SU-DHL-6 (cell line): Measurements from ENCODE around the gene POLR1D.

Experiments
- H2AFZ ChIP-seq: fragments of 200-600 bp; sonication (generic); 2 replicates; pipeline ENCODE4 v1.6.1; 2014; ENCODE audit warnings: low read depth, mild to moderate bottlenecking, moderate library complexity, mixed read lengths, antibody characterized with exemption, low read length; ENCODE audit not compliant: severe bottlenecking
- H3F3A ChIP-seq: fragments of 200-600 bp; shearing (Covaris generic); 2 replicates; pipeline ENCODE4 v1.6.0; 2016; ENCODE audit warnings: antibody characterized with exemption, mild to moderate bottlenecking; ENCODE audit not compliant: insufficient read depth
- H3K27ac ChIP-seq: fragments of 200-600 bp; sonication (generic); 2 replicates; pipeline ENCODE4 v1.5.1; 2016; ENCODE audit warnings: low read depth, mild to moderate bottlenecking, low read length, moderate library complexity, mixed read lengths
- H3K27me3 ChIP-seq: fragments of 200-600 bp; sonication (generic), shearing (Covaris generic); 2 replicates; pipeline ENCODE4 v1.6.0; 2014; ENCODE audit warnings: mild to moderate bottlenecking, low read length
- H3K36me3 ChIP-seq: fragments of 200-600 bp; sonication (generic); 2 replicates; pipeline ENCODE4 v1.6.1; 2014; ENCODE audit warnings: mild to moderate bottlenecking, low read length, mixed read lengths
- H3K4me2 ChIP-seq: fragments of 300-600, 200-600 bp; shearing (Covaris generic), sonication (generic); 2 replicates; pipeline ENCODE4 v1.6.0; 2014; ENCODE audit warnings: low read length, low read depth, mild to moderate bottlenecking; ENCODE audit not compliant: poor library complexity, severe bottlenecking
- H3K4me3 ChIP-seq: fragments of 200-600 bp; sonication (generic); 2 replicates; pipeline ENCODE4 v1.5.1; 2014; ENCODE audit warnings: antibody characterized with exemption, low read length, mild to moderate bottlenecking, mixed read lengths; ENCODE audit not compliant: insufficient read depth, poor library complexity, severe bottlenecking
- H3K79me2 ChIP-seq: fragments of 200-600 bp; sonication (generic); 2 replicates; pipeline ENCODE4 v1.6.1; 2014; ENCODE audit warnings: mild to moderate bottlenecking, low read length, moderate library complexity; ENCODE audit not compliant: insufficient read depth
- H3K9ac ChIP-seq: fragments of 200-600 bp; sonication (generic); 2 replicates; pipeline ENCODE4 v1.7.0; 2014; ENCODE audit warnings: mild to moderate bottlenecking, low read length
- H3K9me2 ChIP-seq: fragments of 200-600 bp; sonication (generic); replicated peaks from 2 replicates; pipeline ENCODE4 v1.6.1; 2014; ENCODE audit warnings: low read length; ENCODE audit not compliant: insufficient read depth
- H3K9me3 ChIP-seq: fragments of 200-600 bp; sonication (generic); 2 replicates; pipeline ENCODE4 v1.6.1; 2014; ENCODE audit warnings: low read length, mixed read lengths; ENCODE audit not compliant: insufficient read depth
- H4K20me1 ChIP-seq: fragments of 200-600 bp; sonication (generic); 2 replicates; pipeline ENCODE4 v1.6.1; 2014; ENCODE audit warnings: low read depth, mild to moderate bottlenecking, antibody characterized with exemption, low read length, moderate library complexity, mixed read lengths
- CTCF ChIP-seq: fragments of 200-600 bp; sonication (generic); IDR thresholded peaks from one replicate; pipeline ENCODE4 v1.5.1; 2017; ENCODE audit warnings: antibody characterized with exemption, mild to moderate bottlenecking, low read length, moderate library complexity; ENCODE audit not compliant: insufficient read depth, poor library complexity, severe bottlenecking
- EZH2phosphoT487 ChIP-seq: fragments of 200-600 bp; sonication (generic), shearing (Covaris generic); conservative IDR thresholded peaks from 2 replicates; pipeline ENCODE4 v1.6.1; 2018; ENCODE audit warnings: mild to moderate bottlenecking, antibody characterized with exemption, low read length, moderate library complexity, mixed read lengths

POLR1D gene

GRCh38 chr13:27639186-27639585 is 17.5 kb downstream of the POLR1D start:
- TF ChIP-seq EZH2phosphoT487 (no peak), CTCF (no peak)
- Histone ChIP-seq H3K27ac (no peak overlapping the region), H3K27me3 (no peaks in the 10 kb centered on the region), H3K9me2 (no peaks in the 10 kb centered on the region), H2AFZ (no peak overlapping the region), H3K79me2 (peaks cover 84% of the 10 kb centered on the region), H3K9ac (no peak overlapping the region), H3K9me3 (no peaks in the 10 kb centered on the region), H3K4me3 (no peak overlapping the region), H3K36me3 (no peaks in the 10 kb centered on the region), H3K4me2 (no peak overlapping the region), H3F3A (no peaks in the 10 kb centered on the region), H4K20me1 (0 out of 2 replicates have a peak, but pooled peaks cover 4% of the 10 kb centered on the region)

GRCh38 chr13:27641711-27642502 is 20.2 kb downstream of the POLR1D start:
- no peaks in the 10 kb centered on the region for H3K9me2 ChIP-seq
- H3K27ac ChIP-seq = no peak overlapping the region
- TF ChIP-seq CTCF (no peak), EZH2phosphoT487 (no peak)
- no peak overlapping the region for H3K9ac ChIP-seq
- H3K9me3 ChIP-seq = no peaks in the 10 kb centered on the region
- no peak overlapping the region for H2AFZ ChIP-seq
- 0 out of 2 replicates have a peak, but pooled peaks cover 4% of the 10 kb centered on the region for H4K20me1 ChIP-seq
- peaks cover 89% of the 10 kb centered on the region for H3K79me2 ChIP-seq
- no peak overlapping the region for H3K4me3 ChIP-seq
- H3K36me3 ChIP-seq = peaks cover 2% of the 10 kb centered on the region; the same call in 1 of the 2 replicates
- H3K4me2 ChIP-seq = no peak overlapping the region
- H3F3A ChIP-seq = no peaks in the 10 kb centered on the region
- no peaks in the 10 kb centered on the region for H3K27me3 ChIP-seq

- no peaks in the 10 kb centered on the region for H3F3A ChIP-seq
- H3K9me3 ChIP-seq = no peaks in the 10 kb centered on the region; the same call in 1 of the 2 replicates
- TF ChIP-seq EZH2phosphoT487 = no peak
- TF ChIP-seq CTCF = no peak
- no peak overlapping the region for H3K4me2 ChIP-seq
- no peak overlapping the region for H3K27ac ChIP-seq
- H3K9me2 ChIP-seq = no peaks in the 10 kb centered on the region
- H3K79me2 ChIP-seq = peaks cover 75% of the 10 kb centered on the region
- no peak overlapping the region for H3K9ac ChIP-seq
- H4K20me1 ChIP-seq = 0 out of 2 replicates have a peak, but pooled peaks cover 4% of the 10 kb centered on the region
- no peaks in the 10 kb centered on the region for H3K27me3 ChIP-seq
- H2AFZ ChIP-seq = no peak overlapping the region
- H3K4me3 ChIP-seq = no peak overlapping the region
- peaks cover 16% of the 10 kb centered on the region for H3K36me3 ChIP-seq
Observed at GRCh38 chr13:27643334-27644132, 21.8 kb downstream of the POLR1D start.
